ENCODE results near the gene VIL1.

- TF ChIP-seq, protein P1, sequence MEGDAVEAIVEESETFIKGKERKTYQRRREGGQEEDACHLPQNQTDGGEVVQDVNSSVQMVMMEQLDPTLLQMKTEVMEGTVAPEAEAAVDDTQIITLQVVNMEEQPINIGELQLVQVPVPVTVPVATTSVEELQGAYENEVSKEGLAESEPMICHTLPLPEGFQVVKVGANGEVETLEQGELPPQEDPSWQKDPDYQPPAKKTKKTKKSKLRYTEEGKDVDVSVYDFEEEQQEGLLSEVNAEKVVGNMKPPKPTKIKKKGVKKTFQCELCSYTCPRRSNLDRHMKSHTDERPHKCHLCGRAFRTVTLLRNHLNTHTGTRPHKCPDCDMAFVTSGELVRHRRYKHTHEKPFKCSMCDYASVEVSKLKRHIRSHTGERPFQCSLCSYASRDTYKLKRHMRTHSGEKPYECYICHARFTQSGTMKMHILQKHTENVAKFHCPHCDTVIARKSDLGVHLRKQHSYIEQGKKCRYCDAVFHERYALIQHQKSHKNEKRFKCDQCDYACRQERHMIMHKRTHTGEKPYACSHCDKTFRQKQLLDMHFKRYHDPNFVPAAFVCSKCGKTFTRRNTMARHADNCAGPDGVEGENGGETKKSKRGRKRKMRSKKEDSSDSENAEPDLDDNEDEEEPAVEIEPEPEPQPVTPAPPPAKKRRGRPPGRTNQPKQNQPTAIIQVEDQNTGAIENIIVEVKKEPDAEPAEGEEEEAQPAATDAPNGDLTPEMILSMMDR (IDR thresholded peaks at IDR 0.05), result no peak
- TF ChIP-seq TCF7L2 (IDR thresholded peaks at IDR 0.05; ENCODE audit: low read depth, low read length), result no peak
- no peak for TF ChIP-seq REST (IDR thresholded peaks at IDR 0.05; ENCODE audit: insufficient read depth in 1 of 2, low read depth in 2 of 2, low read length in 1 of 2)
- TF ChIP-seq SIN3A (IDR thresholded peaks at IDR 0.05; ENCODE audit: borderline replicate concordance, insufficient read depth, low read depth, low read length), result no peak
- no peak for TF ChIP-seq POLR2AphosphoS5 (IDR thresholded peaks at IDR 0.05; ENCODE audit: low read depth, low read length)
Observed at GRCh38 chr2:218434456-218434855, 15.5 kb downstream of the VIL1 start.
